Measurements from ENCODE around the gene FGF2. TPM values are rescaled to one million over a fixed set of nuclear protein-coding genes. Genes with fewer than 3 reads are reported as not detected.
"Not testable (repeated sequence)": the region's sequence is repeated elsewhere in the genome, so short reads cannot be mapped to it uniquely, and the experiment has no call there.

Gene FGF2
- total RNA-seq, 1 donor, result 86.5 TPM

DNA sequence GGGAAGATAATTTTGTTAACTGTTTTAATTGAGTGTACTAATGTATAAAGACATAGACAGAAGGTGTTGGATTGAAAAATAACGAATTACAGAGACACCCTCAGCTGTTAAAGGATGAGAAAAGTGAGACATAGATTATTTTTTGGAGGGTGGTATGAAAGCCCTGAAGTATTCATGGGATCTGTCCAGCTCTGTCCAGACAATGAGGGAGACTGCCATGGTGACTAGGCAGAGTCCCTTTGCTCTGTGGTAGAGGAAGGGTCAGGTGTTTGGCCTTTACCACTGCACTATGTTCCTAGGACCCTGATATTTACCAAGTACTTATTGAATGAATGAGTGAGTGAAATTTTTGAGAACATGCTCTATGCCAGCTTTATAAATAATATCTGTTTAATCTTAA is 11.4 kb downstream of the FGF2 start:
- Histone ChIP-seq H3K4me1 (ENCODE audit: insufficient read depth, low read length) (peaks cover 65% of the 10 kb centered on the region), H3K27ac (ENCODE audit: low read depth, low read length) (peak overlapping the region; percentile 22), H3K4me2 (ENCODE audit: insufficient read depth, low read length) (peak overlapping the region; percentile 46), H4K20me1 (ENCODE audit: insufficient read depth, low read length) (peaks cover 92% of the 10 kb centered on the region), H3K9me3 (ENCODE audit: low read depth, low read length) (no peaks in the 10 kb centered on the region), H3K36me3 (ENCODE audit: insufficient read depth, low read length) (peaks cover 60% of the 10 kb centered on the region), H3K4me3 (ENCODE audit: insufficient read depth, low read length) (no peak overlapping the region), H3K79me2 (ENCODE audit: insufficient read depth, low read length) (peaks cover 100% of the 10 kb centered on the region), H3K27me3 (ENCODE audit: insufficient read depth, low read length) (no peaks in the 10 kb centered on the region), H2AFZ (ENCODE audit: low read length) (no peak overlapping the region)
- DNase-seq (ENCODE audit: insufficient read length, low spot score, missing footprints), result peak; percentile 53
- TF ChIP-seq, protein P1, sequence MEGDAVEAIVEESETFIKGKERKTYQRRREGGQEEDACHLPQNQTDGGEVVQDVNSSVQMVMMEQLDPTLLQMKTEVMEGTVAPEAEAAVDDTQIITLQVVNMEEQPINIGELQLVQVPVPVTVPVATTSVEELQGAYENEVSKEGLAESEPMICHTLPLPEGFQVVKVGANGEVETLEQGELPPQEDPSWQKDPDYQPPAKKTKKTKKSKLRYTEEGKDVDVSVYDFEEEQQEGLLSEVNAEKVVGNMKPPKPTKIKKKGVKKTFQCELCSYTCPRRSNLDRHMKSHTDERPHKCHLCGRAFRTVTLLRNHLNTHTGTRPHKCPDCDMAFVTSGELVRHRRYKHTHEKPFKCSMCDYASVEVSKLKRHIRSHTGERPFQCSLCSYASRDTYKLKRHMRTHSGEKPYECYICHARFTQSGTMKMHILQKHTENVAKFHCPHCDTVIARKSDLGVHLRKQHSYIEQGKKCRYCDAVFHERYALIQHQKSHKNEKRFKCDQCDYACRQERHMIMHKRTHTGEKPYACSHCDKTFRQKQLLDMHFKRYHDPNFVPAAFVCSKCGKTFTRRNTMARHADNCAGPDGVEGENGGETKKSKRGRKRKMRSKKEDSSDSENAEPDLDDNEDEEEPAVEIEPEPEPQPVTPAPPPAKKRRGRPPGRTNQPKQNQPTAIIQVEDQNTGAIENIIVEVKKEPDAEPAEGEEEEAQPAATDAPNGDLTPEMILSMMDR (IDR thresholded peaks at IDR 0.05; ENCODE audit: extremely low read depth, low read depth, low read length), result no peak

- TF ChIP-seq, protein P1 (IDR thresholded peaks at IDR 0.05; ENCODE audit: extremely low read depth, low read depth, low read length), result no peak
- Histone ChIP-seq H4K20me1 (ENCODE audit: insufficient read depth, low read length) (peaks cover 92% of the 10 kb centered on the region), H2AFZ (ENCODE audit: low read length) (no peak overlapping the region), H3K79me2 (ENCODE audit: insufficient read depth, low read length) (peaks cover 100% of the 10 kb centered on the region), H3K27me3 (ENCODE audit: insufficient read depth, low read length) (no peaks in the 10 kb centered on the region), H3K4me2 (ENCODE audit: insufficient read depth, low read length) (no peak overlapping the region), H3K27ac (ENCODE audit: low read depth, low read length) (peak overlapping the region; percentile 40), H3K4me1 (ENCODE audit: insufficient read depth, low read length) (peaks cover 47% of the 10 kb centered on the region), H3K36me3 (ENCODE audit: insufficient read depth, low read length) (peaks cover 74% of the 10 kb centered on the region), H3K9me3 (ENCODE audit: low read depth, low read length) (no peaks in the 10 kb centered on the region), H3K4me3 (ENCODE audit: insufficient read depth, low read length) (no peak overlapping the region)
- DNase-seq (ENCODE audit: insufficient read length, low spot score, missing footprints), result no peak
Measured at GRCh38 chr4:122842392-122842791, 15.8 kb downstream of the FGF2 start.

DNA sequence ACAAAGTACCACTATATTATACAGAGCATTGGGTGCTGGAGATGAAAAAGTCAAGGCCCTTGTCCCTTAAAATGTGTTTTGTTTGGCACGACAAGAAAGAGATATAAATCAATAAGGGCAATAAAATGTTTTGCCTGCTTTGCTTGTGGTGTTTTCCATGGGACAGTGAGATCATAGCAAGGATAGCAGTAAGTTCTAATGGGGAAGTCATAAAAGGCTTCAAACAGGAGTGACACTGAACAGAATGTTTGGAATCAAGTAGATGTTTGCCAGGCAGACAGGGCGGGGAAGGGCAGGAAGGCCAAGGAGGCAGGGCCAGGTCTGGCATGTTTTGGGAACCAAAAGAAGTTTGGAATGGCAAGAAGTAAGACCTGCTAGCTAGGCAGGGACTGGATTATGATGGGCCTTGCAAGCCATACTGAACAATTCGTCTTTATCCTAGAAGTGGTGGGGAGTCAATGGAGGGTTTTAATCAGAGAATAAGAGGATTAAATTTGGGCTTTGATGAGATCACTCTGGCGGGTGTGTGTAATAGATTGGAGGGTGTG is 16.4 kb downstream of the FGF2 start:
- Histone ChIP-seq H3K4me3 (ENCODE audit: insufficient read depth, low read length) (no peak overlapping the region), H4K20me1 (ENCODE audit: insufficient read depth, low read length) (peaks cover 92% of the 10 kb centered on the region), H2AFZ (ENCODE audit: low read length) (no peak overlapping the region), H3K9me3 (ENCODE audit: low read depth, low read length) (no peaks in the 10 kb centered on the region), H3K79me2 (ENCODE audit: insufficient read depth, low read length) (peaks cover 100% of the 10 kb centered on the region), H3K4me1 (ENCODE audit: insufficient read depth, low read length) (peaks cover 47% of the 10 kb centered on the region), H3K36me3 (ENCODE audit: insufficient read depth, low read length) (peaks cover 76% of the 10 kb centered on the region), H3K27me3 (ENCODE audit: insufficient read depth, low read length) (no peaks in the 10 kb centered on the region), H3K4me2 (ENCODE audit: insufficient read depth, low read length) (no peak overlapping the region), H3K27ac (ENCODE audit: low read depth, low read length) (peak overlapping the region; percentile 40)
- no peak for DNase-seq (ENCODE audit: insufficient read length, low spot score, missing footprints)
- TF ChIP-seq, protein P1 (IDR thresholded peaks at IDR 0.05; ENCODE audit: extremely low read depth, low read depth, low read length), result no peak

DNA sequence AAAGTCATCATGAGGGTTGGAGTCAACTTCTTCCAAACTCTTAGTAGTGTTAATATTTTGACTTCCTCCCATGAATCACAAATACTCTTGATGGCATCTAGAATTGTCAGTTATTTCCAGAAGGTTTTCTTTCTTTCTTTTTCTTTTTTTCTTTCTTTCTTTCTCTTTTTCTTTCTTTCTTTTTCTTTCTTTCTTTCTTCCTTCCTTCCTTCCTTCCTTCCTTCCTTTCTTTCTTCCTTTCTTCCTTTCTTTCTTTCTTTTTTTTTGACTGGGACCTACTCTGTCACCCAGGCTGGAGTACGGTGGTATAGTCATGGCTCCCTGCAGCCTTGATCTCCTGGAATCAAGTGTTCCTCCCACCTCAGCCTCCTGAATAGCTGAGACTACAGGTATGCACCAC is 17.8 kb downstream of the FGF2 start:
- Histone ChIP-seq H3K4me1 (ENCODE audit: insufficient read depth, low read length) (peaks cover 42% of the 10 kb centered on the region), H4K20me1 (ENCODE audit: insufficient read depth, low read length) (peaks cover 89% of the 10 kb centered on the region), H3K79me2 (ENCODE audit: insufficient read depth, low read length) (peaks cover 99% of the 10 kb centered on the region), H3K36me3 (ENCODE audit: insufficient read depth, low read length) (peaks cover 71% of the 10 kb centered on the region)
- not testable (repeated sequence) for DNase-seq (ENCODE audit: insufficient read length, low spot score, missing footprints); H3K4me3 ChIP-seq (ENCODE audit: insufficient read depth, low read length); H3K9me3 ChIP-seq (ENCODE audit: low read depth, low read length); H3K4me2 ChIP-seq (ENCODE audit: insufficient read depth, low read length); H3K27me3 ChIP-seq (ENCODE audit: insufficient read depth, low read length); H2AFZ ChIP-seq (ENCODE audit: low read length); H3K27ac ChIP-seq (ENCODE audit: low read depth, low read length)
